HL-60 (cell line): ENCODE results near the gene RBMS2.
A peak's percentile ranks its signal among the peaks of the same experiment; 100 is the strongest.
"Not testable (repeated sequence)": the region's sequence is repeated elsewhere in the genome, so short reads cannot be mapped to it uniquely, and the experiment has no call there.

ENCODE experiments used
- DNase-seq, 2 experiments: peaks; one replicate each; pipeline ENCODE4 v3.0.0-alpha.2; 2010 to 2020; ENCODE audit warnings: low read depth in 1 of 2, low spot score in 1 of 2
- H3K27ac ChIP-seq: fragments of 250-450 bp; sonication (Bioruptor Pico); replicated peaks from 2 replicates; pipeline ENCODE4 v1.5.1; 2020; ENCODE audit warnings: mild to moderate bottlenecking, moderate library complexity
- H3K27me3 ChIP-seq: fragments of 250-450 bp; sonication (Bioruptor Pico); 2 replicates; pipeline ENCODE4 v1.5.1; 2021; ENCODE audit warnings: mild to moderate bottlenecking, moderate library complexity; ENCODE audit not compliant: insufficient read depth, poor library complexity, severe bottlenecking
- H3K4me3 ChIP-seq: replicated peaks from 2 replicates; pipeline ENCODE4 v1.5.1; 2011; ENCODE audit warnings: mild to moderate bottlenecking, control low read depth, low read length; ENCODE audit not compliant: insufficient read depth
- GABPA ChIP-seq: IDR thresholded peaks from 2 replicates; pipeline ENCODE4 v1.6.1; 2012; ENCODE audit warnings: low read depth
- POLR2AphosphoS5 ChIP-seq: IDR thresholded peaks from 2 replicates; pipeline ENCODE4 v1.6.1; 2012; ENCODE audit warnings: low read depth
- SPI1 ChIP-seq: IDR thresholded peaks from 2 replicates; pipeline ENCODE4 v1.6.1; 2012; ENCODE audit warnings: low read depth, mild to moderate bottlenecking, borderline replicate concordance
- TF ChIP-seq, protein P1 (sequence below): IDR thresholded peaks from 2 replicates; pipeline ENCODE4 v1.6.1; 2012; ENCODE audit warnings: low read depth; ENCODE audit not compliant: insufficient replicate concordance
- TF ChIP-seq, protein P2 (sequence below): IDR thresholded peaks from one replicate; pipeline ENCODE4 v1.5.1; 2011; ENCODE audit warnings: low read length, control low read depth, inconsistent platforms; ENCODE audit not compliant: insufficient read depth

Gene RBMS2

DNA sequence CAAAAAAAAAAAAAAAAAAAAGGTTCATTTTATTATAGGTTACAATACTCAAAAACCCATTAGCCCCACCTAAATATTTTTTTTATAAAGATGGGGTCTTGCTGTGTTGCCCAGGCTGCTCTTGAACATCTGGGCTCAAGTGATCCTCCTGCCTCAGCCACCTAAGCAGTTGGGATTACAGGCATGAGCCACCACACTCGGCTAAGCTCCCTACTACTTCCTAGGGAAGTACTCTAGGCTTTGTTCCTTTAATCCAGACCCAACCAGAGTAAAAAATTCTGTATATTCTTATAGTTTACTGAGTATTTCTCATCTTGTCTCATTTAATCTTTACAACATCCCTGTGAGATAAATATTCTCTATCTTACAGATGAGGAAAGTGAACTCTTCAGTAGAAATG, 50.7 kb downstream of the RBMS2 start:
- H3K27me3 ChIP-seq, result no peaks in the 10 kb centered on the region
- TF ChIP-seq, protein P1, sequence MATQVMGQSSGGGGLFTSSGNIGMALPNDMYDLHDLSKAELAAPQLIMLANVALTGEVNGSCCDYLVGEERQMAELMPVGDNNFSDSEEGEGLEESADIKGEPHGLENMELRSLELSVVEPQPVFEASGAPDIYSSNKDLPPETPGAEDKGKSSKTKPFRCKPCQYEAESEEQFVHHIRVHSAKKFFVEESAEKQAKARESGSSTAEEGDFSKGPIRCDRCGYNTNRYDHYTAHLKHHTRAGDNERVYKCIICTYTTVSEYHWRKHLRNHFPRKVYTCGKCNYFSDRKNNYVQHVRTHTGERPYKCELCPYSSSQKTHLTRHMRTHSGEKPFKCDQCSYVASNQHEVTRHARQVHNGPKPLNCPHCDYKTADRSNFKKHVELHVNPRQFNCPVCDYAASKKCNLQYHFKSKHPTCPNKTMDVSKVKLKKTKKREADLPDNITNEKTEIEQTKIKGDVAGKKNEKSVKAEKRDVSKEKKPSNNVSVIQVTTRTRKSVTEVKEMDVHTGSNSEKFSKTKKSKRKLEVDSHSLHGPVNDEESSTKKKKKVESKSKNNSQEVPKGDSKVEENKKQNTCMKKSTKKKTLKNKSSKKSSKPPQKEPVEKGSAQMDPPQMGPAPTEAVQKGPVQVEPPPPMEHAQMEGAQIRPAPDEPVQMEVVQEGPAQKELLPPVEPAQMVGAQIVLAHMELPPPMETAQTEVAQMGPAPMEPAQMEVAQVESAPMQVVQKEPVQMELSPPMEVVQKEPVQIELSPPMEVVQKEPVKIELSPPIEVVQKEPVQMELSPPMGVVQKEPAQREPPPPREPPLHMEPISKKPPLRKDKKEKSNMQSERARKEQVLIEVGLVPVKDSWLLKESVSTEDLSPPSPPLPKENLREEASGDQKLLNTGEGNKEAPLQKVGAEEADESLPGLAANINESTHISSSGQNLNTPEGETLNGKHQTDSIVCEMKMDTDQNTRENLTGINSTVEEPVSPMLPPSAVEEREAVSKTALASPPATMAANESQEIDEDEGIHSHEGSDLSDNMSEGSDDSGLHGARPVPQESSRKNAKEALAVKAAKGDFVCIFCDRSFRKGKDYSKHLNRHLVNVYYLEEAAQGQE, result no peak
- TF ChIP-seq POLR2AphosphoS5 (no peak), SPI1 (no peak), GABPA (no peak)
- TF ChIP-seq, protein P2, sequence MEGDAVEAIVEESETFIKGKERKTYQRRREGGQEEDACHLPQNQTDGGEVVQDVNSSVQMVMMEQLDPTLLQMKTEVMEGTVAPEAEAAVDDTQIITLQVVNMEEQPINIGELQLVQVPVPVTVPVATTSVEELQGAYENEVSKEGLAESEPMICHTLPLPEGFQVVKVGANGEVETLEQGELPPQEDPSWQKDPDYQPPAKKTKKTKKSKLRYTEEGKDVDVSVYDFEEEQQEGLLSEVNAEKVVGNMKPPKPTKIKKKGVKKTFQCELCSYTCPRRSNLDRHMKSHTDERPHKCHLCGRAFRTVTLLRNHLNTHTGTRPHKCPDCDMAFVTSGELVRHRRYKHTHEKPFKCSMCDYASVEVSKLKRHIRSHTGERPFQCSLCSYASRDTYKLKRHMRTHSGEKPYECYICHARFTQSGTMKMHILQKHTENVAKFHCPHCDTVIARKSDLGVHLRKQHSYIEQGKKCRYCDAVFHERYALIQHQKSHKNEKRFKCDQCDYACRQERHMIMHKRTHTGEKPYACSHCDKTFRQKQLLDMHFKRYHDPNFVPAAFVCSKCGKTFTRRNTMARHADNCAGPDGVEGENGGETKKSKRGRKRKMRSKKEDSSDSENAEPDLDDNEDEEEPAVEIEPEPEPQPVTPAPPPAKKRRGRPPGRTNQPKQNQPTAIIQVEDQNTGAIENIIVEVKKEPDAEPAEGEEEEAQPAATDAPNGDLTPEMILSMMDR, result no peak
- no peak for DNase-seq
- H3K4me3 ChIP-seq, result no peak overlapping the region
- H3K27ac ChIP-seq, result no peak overlapping the region

DNA sequence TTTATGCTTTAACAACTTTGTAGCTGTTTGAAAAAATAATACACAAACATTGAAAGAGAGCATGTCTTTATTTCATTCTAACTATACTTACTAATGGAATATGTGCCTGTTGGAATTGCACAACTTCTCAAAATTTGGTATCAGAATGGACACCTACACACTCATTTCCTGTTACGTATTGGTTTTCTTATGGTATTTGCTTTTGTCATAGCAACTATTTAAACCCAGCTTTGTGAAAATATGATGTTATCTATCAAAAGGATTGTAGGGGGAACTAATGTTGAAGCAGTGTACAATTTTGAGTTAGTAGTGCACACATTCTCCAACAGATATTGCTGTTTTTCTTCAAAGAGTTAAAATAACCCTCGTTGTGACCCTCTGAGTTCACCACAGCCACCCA, 52.6 kb downstream of the RBMS2 start:
- Histone ChIP-seq H3K27ac (peak overlapping the region; percentile 68), H3K27me3 (no peaks in the 10 kb centered on the region), H3K4me3 (no peak overlapping the region)
- no peak for TF ChIP-seq GABPA
- TF ChIP-seq, protein P2, result no peak
- no peak for TF ChIP-seq POLR2AphosphoS5
- TF ChIP-seq, protein P1, result no peak
- TF ChIP-seq SPI1, result no peak
- no peak for DNase-seq

DNA sequence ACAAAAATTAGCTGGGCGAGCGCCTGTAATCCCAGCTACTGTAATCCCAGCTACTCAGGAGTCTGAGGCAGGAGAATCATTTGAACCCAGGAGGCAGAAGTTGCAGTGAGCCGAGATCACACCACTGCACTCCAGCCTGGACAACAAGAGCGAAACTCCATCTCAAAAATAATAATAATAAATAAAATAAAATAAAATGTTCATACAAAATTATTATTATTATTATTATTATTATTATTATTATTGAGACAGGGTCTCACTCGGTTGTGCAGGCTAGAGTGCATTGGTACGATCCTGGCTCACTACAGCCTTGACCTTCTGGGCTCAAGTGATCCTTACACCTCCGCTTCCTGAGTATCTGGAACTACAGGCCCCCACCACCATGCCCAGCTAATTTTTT, 55.6 kb downstream of the RBMS2 start:
- H3K27ac ChIP-seq, H3K27me3 ChIP-seq, H3K4me3 ChIP-seq, DNase-seq: not testable (repeated sequence)

DNA sequence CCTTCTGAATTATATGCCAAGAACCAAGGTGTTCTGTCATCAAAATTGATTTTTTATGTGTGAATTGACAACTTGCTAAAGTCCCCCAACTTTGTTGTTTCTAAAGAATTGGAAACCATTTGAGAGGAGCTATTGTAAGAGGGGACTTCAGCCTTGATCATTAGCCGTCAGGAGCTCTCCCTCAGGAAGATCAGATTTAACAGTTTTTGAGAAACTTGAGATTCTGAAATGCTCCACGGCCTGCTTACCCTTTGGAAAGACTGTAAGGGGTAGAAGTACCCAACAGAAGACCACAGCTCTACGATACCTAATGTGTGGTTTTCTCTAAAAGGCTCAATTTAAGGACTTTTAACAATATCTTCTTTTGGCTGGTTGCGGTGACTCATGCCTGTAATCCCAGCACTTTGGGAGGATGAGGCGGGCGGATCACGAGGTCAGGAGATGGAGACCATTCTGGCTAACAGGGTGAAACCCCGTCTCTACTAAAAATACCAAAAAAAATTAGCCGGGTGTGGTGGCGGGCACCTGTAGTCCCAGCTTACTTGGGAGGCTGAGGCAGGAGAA, 57.4 kb downstream of the RBMS2 start:
- Histone ChIP-seq H3K27me3 (no peaks in the 10 kb centered on the region), H3K27ac (no peak overlapping the region), H3K4me3 (no peak overlapping the region)
- TF ChIP-seq POLR2AphosphoS5 (no peak), GABPA (no peak), SPI1 (no peak)
- TF ChIP-seq, protein P2, result no peak
- TF ChIP-seq, protein P1, result no peak
- DNase-seq, result no peak
